Loucy (cell line): ENCODE results near the gene ZNF511.

ENCODE experiments used
- EZH2phosphoT487 ChIP-seq: fragments of 200-600 bp; IDR thresholded peaks from 2 replicates; pipeline ENCODE4 v1.6.1; 2018; ENCODE audit warnings: antibody characterized with exemption, mild to moderate bottlenecking, moderate library complexity, borderline replicate concordance
- TF ChIP-seq, protein P1 (sequence below): fragments of 200-600 bp; sonication (generic); conservative IDR thresholded peaks from 2 replicates; pipeline ENCODE4 v1.5.1; 2014; ENCODE audit warnings: mild to moderate bottlenecking, antibody characterized with exemption, low read length

- TF ChIP-seq, protein P1, sequence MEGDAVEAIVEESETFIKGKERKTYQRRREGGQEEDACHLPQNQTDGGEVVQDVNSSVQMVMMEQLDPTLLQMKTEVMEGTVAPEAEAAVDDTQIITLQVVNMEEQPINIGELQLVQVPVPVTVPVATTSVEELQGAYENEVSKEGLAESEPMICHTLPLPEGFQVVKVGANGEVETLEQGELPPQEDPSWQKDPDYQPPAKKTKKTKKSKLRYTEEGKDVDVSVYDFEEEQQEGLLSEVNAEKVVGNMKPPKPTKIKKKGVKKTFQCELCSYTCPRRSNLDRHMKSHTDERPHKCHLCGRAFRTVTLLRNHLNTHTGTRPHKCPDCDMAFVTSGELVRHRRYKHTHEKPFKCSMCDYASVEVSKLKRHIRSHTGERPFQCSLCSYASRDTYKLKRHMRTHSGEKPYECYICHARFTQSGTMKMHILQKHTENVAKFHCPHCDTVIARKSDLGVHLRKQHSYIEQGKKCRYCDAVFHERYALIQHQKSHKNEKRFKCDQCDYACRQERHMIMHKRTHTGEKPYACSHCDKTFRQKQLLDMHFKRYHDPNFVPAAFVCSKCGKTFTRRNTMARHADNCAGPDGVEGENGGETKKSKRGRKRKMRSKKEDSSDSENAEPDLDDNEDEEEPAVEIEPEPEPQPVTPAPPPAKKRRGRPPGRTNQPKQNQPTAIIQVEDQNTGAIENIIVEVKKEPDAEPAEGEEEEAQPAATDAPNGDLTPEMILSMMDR, result no peak
- no peak for TF ChIP-seq EZH2phosphoT487
These were observed 33.0 kb upstream of the ZNF511 start for GRCh38 chr10:133275684-133276092.
